ENCODE data around the gene UNK. TPM values are rescaled to one million over a fixed set of nuclear protein-coding genes. Genes with fewer than 3 reads are reported as not detected.

UNK gene
- total and polyA plus RNA-seq, 2 donors (not counting 1 experiment from before 2014, with no cell fraction given) = 15.0 to 15.2 TPM

- Histone ChIP-seq H3K4me2 (ENCODE audit: extremely low read depth, insufficient read depth, low read length) (no peak overlapping the region), H3K4me1 (ENCODE audit: control insufficient read depth, extremely low read depth, insufficient read depth, low read length) (no peaks in the 10 kb centered on the region), H3K36me3 (ENCODE audit: control insufficient read depth, insufficient read depth, low read length) (no peaks in the 10 kb centered on the region), H3K9ac (ENCODE audit: insufficient read depth, low read length) (no peak overlapping the region), H4K20me1 (ENCODE audit: control insufficient read depth, extremely low read depth, insufficient read depth, low read length) (no peaks in the 10 kb centered on the region), H2AFZ (ENCODE audit: low read length) (no peak overlapping the region), H3K79me2 (ENCODE audit: control insufficient read depth, insufficient read depth, low read length) (no peaks in the 10 kb centered on the region), H3K27ac (ENCODE audit: insufficient read depth, low read length) (no peak overlapping the region), H3K9me3 (ENCODE audit: control insufficient read depth, insufficient read depth, low read depth, low read length) (no peaks in the 10 kb centered on the region), H3K27me3 (ENCODE audit: control insufficient read depth, insufficient read depth, low read length) (no peaks in the 10 kb centered on the region), H3K4me3 (replicated peaks in 1 of 4; ENCODE audit: control extremely low read depth in 1 of 4, insufficient read depth in 1 of 4, low read depth in 3 of 4, low read length in 4 of 4) (no peak overlapping the region)
- DNase-seq (ENCODE audit: low read depth in 2 of 2) = no peak
- TF ChIP-seq EZH2 (IDR thresholded peaks at IDR 0.05; ENCODE audit: low read length, missing control alignments) (no peak), CTCF (conservative IDR thresholded peaks at IDR 0.05 in 1 of 2, IDR thresholded peaks at IDR 0.05 in 1 of 2; ENCODE audit: low read depth in 1 of 2, low read length in 2 of 2) (no peak)
Measured at GRCh38 chr17:75743625-75744206, 40.9 kb upstream of the UNK start.

DNA sequence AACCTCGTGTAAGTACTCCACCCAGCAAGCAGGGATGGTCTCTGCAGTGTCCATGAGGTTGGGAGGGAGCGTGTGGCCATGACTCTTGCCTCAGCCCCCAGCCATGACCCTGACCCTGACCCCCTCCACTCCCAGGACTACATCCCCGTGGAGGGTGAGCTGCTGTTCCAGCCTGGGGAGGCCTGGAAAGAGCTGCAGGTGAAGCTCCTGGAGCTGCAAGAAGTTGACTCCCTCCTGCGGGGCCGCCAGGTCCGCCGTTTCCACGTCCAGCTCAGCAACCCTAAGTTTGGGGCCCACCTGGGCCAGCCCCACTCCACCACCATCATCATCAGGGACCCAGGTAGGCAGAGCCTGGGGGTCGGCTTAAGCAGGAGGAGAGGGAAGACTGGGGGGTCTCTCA is 35.9 kb upstream of the UNK start:
- DNase-seq (ENCODE audit: low read depth in 2 of 2) = no peak
- Histone ChIP-seq H3K27ac (ENCODE audit: insufficient read depth, low read length) (no peak overlapping the region), H3K4me2 (ENCODE audit: extremely low read depth, insufficient read depth, low read length) (no peak overlapping the region), H3K79me2 (ENCODE audit: control insufficient read depth, insufficient read depth, low read length) (no peaks in the 10 kb centered on the region), H2AFZ (ENCODE audit: low read length) (no peak overlapping the region), H4K20me1 (ENCODE audit: control insufficient read depth, extremely low read depth, insufficient read depth, low read length) (no peaks in the 10 kb centered on the region), H3K4me3 (replicated peaks in 1 of 4; ENCODE audit: control extremely low read depth in 1 of 4, insufficient read depth in 1 of 4, low read depth in 3 of 4, low read length in 4 of 4) (no peak overlapping the region), H3K9ac (ENCODE audit: insufficient read depth, low read length) (no peak overlapping the region), H3K27me3 (ENCODE audit: control insufficient read depth, insufficient read depth, low read length) (no peaks in the 10 kb centered on the region), H3K4me1 (ENCODE audit: control insufficient read depth, extremely low read depth, insufficient read depth, low read length) (peaks cover 2% of the 10 kb centered on the region), H3K36me3 (ENCODE audit: control insufficient read depth, insufficient read depth, low read length) (no peaks in the 10 kb centered on the region), H3K9me3 (ENCODE audit: control insufficient read depth, insufficient read depth, low read depth, low read length) (no peaks in the 10 kb centered on the region)
- TF ChIP-seq EZH2 (IDR thresholded peaks at IDR 0.05; ENCODE audit: low read length, missing control alignments) (no peak), CTCF (conservative IDR thresholded peaks at IDR 0.05 in 1 of 2, IDR thresholded peaks at IDR 0.05 in 1 of 2; ENCODE audit: low read depth in 1 of 2, low read length in 2 of 2) (no peak)

DNA sequence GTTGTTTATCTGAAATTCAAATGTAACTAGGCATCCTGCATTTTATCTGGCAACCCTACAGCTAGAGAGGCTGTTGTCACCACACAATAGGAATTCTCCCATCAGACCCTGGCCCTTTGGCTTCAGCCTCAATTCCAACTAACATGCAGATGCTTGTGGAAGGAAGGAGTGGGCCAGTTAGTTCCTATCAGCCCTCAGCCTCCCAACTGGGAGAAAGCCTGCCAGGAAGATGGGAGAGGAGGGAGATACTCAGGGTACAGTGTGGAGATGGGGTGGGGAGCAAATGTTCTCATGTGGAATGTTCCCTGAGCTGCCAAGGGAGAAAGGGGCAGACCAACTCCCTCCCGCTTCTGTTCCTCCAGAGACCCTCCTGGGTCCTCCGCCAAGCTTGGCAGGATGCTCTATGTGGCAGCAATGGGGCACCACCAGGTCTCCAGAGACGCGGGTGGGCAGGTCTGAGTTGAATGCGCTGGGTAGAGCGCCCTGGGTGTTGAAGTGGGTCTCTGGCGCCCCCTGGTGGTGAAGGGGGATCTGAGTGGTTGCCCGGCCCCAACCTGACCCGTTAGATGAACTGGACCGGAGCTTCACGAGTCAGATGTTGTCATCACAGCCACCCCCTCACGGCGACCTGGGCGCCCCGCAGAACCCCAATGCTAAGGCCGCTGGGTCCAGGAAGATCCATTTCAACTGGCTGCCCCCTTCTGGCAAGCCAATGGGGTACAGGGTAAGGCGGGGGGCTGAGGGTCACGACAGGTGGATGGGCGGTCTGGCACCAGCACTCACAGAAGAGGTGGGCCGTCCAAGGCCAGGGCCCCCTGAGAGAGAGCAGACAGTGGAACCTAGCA is 34.8 kb upstream of the UNK start:
- peak overlapping the region; percentile 9 for H2AFZ ChIP-seq (ENCODE audit: low read length)
- no peaks in the 10 kb centered on the region for H3K79me2 ChIP-seq (ENCODE audit: control insufficient read depth, insufficient read depth, low read length)
- peak; percentile 46 to 60 for DNase-seq (ENCODE audit: low read depth in 2 of 2)
- H3K4me3 ChIP-seq (replicated peaks in 1 of 4; ENCODE audit: control extremely low read depth in 1 of 4, insufficient read depth in 1 of 4, low read depth in 3 of 4, low read length in 4 of 4) = no peak overlapping the region
- H3K27ac ChIP-seq (ENCODE audit: insufficient read depth, low read length) = no peak overlapping the region
- no peaks in the 10 kb centered on the region for H3K9me3 ChIP-seq (ENCODE audit: control insufficient read depth, insufficient read depth, low read depth, low read length)
- TF ChIP-seq EZH2 (IDR thresholded peaks at IDR 0.05; ENCODE audit: low read length, missing control alignments) (no peak), CTCF (conservative IDR thresholded peaks at IDR 0.05 in 1 of 2, IDR thresholded peaks at IDR 0.05 in 1 of 2; ENCODE audit: low read depth in 1 of 2, low read length in 2 of 2) (peak; percentile 75 to 82)
- H3K27me3 ChIP-seq (ENCODE audit: control insufficient read depth, insufficient read depth, low read length) = no peaks in the 10 kb centered on the region
- H4K20me1 ChIP-seq (ENCODE audit: control insufficient read depth, extremely low read depth, insufficient read depth, low read length) = no peaks in the 10 kb centered on the region
- no peaks in the 10 kb centered on the region for H3K36me3 ChIP-seq (ENCODE audit: control insufficient read depth, insufficient read depth, low read length)
- H3K4me2 ChIP-seq (ENCODE audit: extremely low read depth, insufficient read depth, low read length) = no peak overlapping the region
- H3K9ac ChIP-seq (ENCODE audit: insufficient read depth, low read length) = no peak overlapping the region
- peaks cover 2% of the 10 kb centered on the region for H3K4me1 ChIP-seq (ENCODE audit: control insufficient read depth, extremely low read depth, insufficient read depth, low read length)
